OCI-LY7 (cell line): ENCODE measurements around the gene MORN5.

Experiments
- EZH2phosphoT487 ChIP-seq: fragments of 200-600 bp; sonication (generic); IDR thresholded peaks from 2 replicates; pipeline ENCODE4 v1.6.1; 2018; ENCODE audit warnings: low read depth, borderline replicate concordance, mild to moderate bottlenecking, mixed run types, antibody characterized with exemption, low read length, moderate library complexity, mixed read lengths
- TF ChIP-seq, protein P1 (sequence below): fragments of 200-600 bp; sonication (generic); conservative IDR thresholded peaks from 2 replicates; pipeline ENCODE4 v1.5.1; 2014; ENCODE audit warnings: mild to moderate bottlenecking, antibody characterized with exemption, low read length, moderate library complexity, mixed read lengths

DNA sequence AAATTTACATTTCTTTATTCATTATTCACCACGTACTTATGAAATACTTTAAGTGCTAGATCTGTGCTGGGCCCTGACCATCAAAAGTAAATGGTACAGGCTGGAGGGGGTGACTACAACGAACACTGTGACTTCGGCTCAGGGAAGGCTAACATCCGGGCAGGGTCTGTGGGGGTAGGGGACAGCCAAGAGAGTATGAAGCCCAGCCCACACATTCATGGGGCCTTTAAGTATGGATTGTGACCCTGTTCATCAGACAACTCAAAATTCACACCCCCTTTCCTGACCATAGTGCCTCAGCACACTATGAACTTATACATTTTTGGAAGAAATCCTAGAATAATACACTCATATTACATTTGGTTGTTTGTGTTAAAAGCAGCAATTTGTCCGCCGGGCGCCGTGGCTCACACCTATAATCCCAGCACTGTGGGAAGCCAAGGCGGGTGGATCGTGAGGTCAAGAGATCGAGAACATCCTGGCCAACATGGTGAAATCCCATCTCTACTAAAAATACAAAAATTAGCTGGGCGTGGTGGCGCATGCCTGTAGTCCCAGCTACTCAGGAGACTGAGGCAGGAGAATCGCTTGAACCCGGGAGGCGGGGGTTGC, 33.3 kb downstream of the MORN5 start:
- TF ChIP-seq, protein P1, sequence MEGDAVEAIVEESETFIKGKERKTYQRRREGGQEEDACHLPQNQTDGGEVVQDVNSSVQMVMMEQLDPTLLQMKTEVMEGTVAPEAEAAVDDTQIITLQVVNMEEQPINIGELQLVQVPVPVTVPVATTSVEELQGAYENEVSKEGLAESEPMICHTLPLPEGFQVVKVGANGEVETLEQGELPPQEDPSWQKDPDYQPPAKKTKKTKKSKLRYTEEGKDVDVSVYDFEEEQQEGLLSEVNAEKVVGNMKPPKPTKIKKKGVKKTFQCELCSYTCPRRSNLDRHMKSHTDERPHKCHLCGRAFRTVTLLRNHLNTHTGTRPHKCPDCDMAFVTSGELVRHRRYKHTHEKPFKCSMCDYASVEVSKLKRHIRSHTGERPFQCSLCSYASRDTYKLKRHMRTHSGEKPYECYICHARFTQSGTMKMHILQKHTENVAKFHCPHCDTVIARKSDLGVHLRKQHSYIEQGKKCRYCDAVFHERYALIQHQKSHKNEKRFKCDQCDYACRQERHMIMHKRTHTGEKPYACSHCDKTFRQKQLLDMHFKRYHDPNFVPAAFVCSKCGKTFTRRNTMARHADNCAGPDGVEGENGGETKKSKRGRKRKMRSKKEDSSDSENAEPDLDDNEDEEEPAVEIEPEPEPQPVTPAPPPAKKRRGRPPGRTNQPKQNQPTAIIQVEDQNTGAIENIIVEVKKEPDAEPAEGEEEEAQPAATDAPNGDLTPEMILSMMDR: no peak
- no peak for TF ChIP-seq EZH2phosphoT487
